Measurements from ENCODE around the gene METTL5. TPM values are rescaled to one million over a fixed set of nuclear protein-coding genes. Genes with fewer than 3 reads are reported as not detected.

The METTL5 gene
- polyA plus RNA-seq, 3 donors = 11.1 to 60.8 (median 51.0) TPM

DNA sequence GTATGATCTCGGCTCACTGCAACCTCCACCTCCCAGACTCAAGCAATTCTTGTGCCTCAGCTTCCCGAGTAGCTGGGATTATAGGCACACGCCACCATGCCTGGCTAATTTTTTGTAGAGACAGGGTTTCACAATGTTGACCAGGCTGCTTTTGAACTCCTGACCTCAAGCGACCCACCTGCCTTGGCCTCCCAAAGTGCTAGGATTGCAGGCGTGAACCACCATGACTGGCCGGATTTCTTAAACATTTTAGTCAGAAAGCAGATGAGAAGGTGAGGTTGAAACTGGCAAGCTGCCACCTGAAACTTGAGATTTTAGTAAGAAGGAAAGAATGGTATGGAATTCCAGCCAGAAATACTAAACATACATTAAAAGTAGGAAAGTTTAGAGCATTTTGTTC is 59.2 kb downstream of the METTL5 start:
- H3K4me2 ChIP-seq (replicated peaks; ENCODE audit: extremely low read depth, low read length, poor library complexity, severe bottlenecking) = no peak overlapping the region
- H3K4me3 Mint-ChIP-seq = no peak overlapping the region

DNA sequence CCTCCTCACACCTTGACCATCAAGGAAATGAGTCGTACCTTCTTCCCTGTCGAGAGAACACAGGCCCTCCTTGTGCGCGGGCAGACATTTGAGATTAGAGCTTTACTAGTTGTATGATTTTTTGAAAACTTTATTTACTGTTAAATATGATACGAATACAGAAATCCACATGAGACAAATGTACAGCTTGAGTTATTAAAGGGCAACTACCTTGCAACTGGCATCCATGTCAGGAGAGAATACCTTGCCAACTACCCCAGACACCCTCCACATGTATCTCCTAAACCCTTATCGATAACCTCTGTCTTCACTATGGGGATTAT is 62.8 kb downstream of the METTL5 start:
- Histone ChIP-seq H3K4me3 (replicated peaks in 1 of 3; ENCODE audit: low read depth in 2 of 3, low read length in 3 of 3) (no peak overlapping the region), H3K27ac (ENCODE audit: low read depth in 1 of 2, low read length in 2 of 2) (no peak overlapping the region), H4K20me1 (ENCODE audit: insufficient read depth, low read length) (no peaks in the 10 kb centered on the region), H2AFZ (ENCODE audit: insufficient read depth, low read depth, low read length, poor library complexity, severe bottlenecking) (no peak overlapping the region), H3K9me3 (replicated peaks in 1 of 2; ENCODE audit: control insufficient read depth in 1 of 2, insufficient read depth in 1 of 2, low read length in 2 of 2) (no peaks in the 10 kb centered on the region), H3K9ac (ENCODE audit: insufficient read depth, low read length, poor library complexity, severe bottlenecking) (no peak overlapping the region), H3K4me2 (replicated peaks; ENCODE audit: extremely low read depth, low read length, poor library complexity, severe bottlenecking) (no peak overlapping the region), H3K27me3 (ENCODE audit: control insufficient read depth in 2 of 2, insufficient read depth in 2 of 2, low read length in 2 of 2) (no peaks in the 10 kb centered on the region), H3K36me3 (replicated peaks in 1 of 2; ENCODE audit: control insufficient read depth in 1 of 2, insufficient read depth in 2 of 2, low read length in 2 of 2) (no peaks in the 10 kb centered on the region), H3K4me1 (ENCODE audit: control insufficient read depth in 1 of 2, insufficient read depth in 2 of 2, low read length in 2 of 2) (no peaks in the 10 kb centered on the region), H3K79me2 (ENCODE audit: insufficient read depth, low read length) (no peaks in the 10 kb centered on the region)
- Mint-ChIP-seq H3K9me3 (peaks cover 0 to 5% (median 0%) of the 10 kb centered on the region in 7 donors), H3K4me3 (no peak overlapping the region), H3K27me3 (ENCODE audit: low read depth in 3 of 3) (peaks cover 0 to 2% (median 0%) of the 10 kb centered on the region in 3 donors), H3K27ac (no peak overlapping the region), H3K4me1 (peaks cover 3% of the 10 kb centered on the region), H3K36me3 (no peaks in the 10 kb centered on the region)
- WGBS (ENCODE audit: insufficient coverage) = no CpG with 5 or more reads among the region's 6 CpGs
- DNase-seq = no peak
- intact Hi-C loops (cut with micrococcal nuclease) = no loop called here
- TF ChIP-seq, protein P1, sequence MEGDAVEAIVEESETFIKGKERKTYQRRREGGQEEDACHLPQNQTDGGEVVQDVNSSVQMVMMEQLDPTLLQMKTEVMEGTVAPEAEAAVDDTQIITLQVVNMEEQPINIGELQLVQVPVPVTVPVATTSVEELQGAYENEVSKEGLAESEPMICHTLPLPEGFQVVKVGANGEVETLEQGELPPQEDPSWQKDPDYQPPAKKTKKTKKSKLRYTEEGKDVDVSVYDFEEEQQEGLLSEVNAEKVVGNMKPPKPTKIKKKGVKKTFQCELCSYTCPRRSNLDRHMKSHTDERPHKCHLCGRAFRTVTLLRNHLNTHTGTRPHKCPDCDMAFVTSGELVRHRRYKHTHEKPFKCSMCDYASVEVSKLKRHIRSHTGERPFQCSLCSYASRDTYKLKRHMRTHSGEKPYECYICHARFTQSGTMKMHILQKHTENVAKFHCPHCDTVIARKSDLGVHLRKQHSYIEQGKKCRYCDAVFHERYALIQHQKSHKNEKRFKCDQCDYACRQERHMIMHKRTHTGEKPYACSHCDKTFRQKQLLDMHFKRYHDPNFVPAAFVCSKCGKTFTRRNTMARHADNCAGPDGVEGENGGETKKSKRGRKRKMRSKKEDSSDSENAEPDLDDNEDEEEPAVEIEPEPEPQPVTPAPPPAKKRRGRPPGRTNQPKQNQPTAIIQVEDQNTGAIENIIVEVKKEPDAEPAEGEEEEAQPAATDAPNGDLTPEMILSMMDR (IDR thresholded peaks at IDR 0.05) = no peak

More for the DNA sequence above, 59.2 kb downstream of the METTL5 start:
- H3K9me3 ChIP-seq (replicated peaks in 1 of 2; ENCODE audit: control insufficient read depth in 1 of 2, insufficient read depth in 1 of 2, low read length in 2 of 2) = peaks cover 3 to 7% of the 10 kb centered on the region in 2 donors
- TF ChIP-seq, protein P1 (IDR thresholded peaks at IDR 0.05) = no peak
- Mint-ChIP-seq H3K36me3 (no peaks in the 10 kb centered on the region), H3K9me3 (peaks cover 0 to 10% (median 3%) of the 10 kb centered on the region in 7 donors), H3K27ac (no peak overlapping the region), H3K4me1 (peaks cover 22% of the 10 kb centered on the region), H3K27me3 (ENCODE audit: low read depth in 3 of 3) (peaks cover 15 to 26% (median 22%) of the 10 kb centered on the region in 3 donors)
- no peaks in the 10 kb centered on the region for H3K36me3 ChIP-seq (replicated peaks in 1 of 2; ENCODE audit: control insufficient read depth in 1 of 2, insufficient read depth in 2 of 2, low read length in 2 of 2)
- H3K79me2 ChIP-seq (ENCODE audit: insufficient read depth, low read length) = no peaks in the 10 kb centered on the region
- DNase-seq = no peak
- H3K27ac ChIP-seq (ENCODE audit: low read depth in 1 of 2, low read length in 2 of 2) = no peak overlapping the region
- no peak overlapping the region for H2AFZ ChIP-seq (ENCODE audit: insufficient read depth, low read depth, low read length, poor library complexity, severe bottlenecking)
- intact Hi-C loops (cut with micrococcal nuclease) = no loop called here
- H3K4me3 ChIP-seq (replicated peaks in 1 of 3; ENCODE audit: low read depth in 2 of 3, low read length in 3 of 3) = no peak overlapping the region
- no peaks in the 10 kb centered on the region for H4K20me1 ChIP-seq (ENCODE audit: insufficient read depth, low read length)
- WGBS (ENCODE audit: insufficient coverage) = 94% methylated on average over 4 of the region's 6 CpGs
- peaks cover 13 to 18% of the 10 kb centered on the region in 2 donors for H3K4me1 ChIP-seq (ENCODE audit: control insufficient read depth in 1 of 2, insufficient read depth in 2 of 2, low read length in 2 of 2)
- H3K27me3 ChIP-seq (ENCODE audit: control insufficient read depth in 2 of 2, insufficient read depth in 2 of 2, low read length in 2 of 2) = peaks cover 16 to 24% of the 10 kb centered on the region in 2 donors
- H3K9ac ChIP-seq (ENCODE audit: insufficient read depth, low read length, poor library complexity, severe bottlenecking) = no peak overlapping the region

Other genes starting within 250 kb of the METTL5 start
- gene PPIG, start 240.6 kb downstream of the METTL5 start, polyA plus RNA-seq = 10 to 100 TPM; 21.0 to 34.4 (median 21.3) TPM
- not detected for gene CFAP210, start 130.5 kb downstream of the METTL5 start, polyA plus RNA-seq
- gene PHOSPHO2, start 130.4 kb downstream of the METTL5 start, polyA plus RNA-seq = 1 to 10 TPM in 1 of 3 donors, under 1 TPM in 2; 0.53 to 1.2 (median 0.74) TPM
- gene KLHL23, start 91.1 kb downstream of the METTL5 start, polyA plus RNA-seq = under 1 TPM; 0.11 to 0.13 (median 0.12) TPM
- 10 to 100 TPM; 32.6 to 88.7 (median 60.2) TPM for gene SSB, start 26.0 kb downstream of the METTL5 start, polyA plus RNA-seq
- 10 to 100 TPM in 1 of 3 donors, 1 to 10 TPM in 2; 4.3 to 10.7 (median 4.7) TPM for gene UBR3, start 2.5 kb upstream of the METTL5 start, polyA plus RNA-seq

Data from CD14-positive monocyte (primary cell).